K562 (cell line): Measurements from ENCODE around the gene MPP7. TPM values are rescaled to one million over a fixed set of nuclear protein-coding genes. Genes with fewer than 3 reads are reported as not detected.

Experiments used
- ATAC-seq: fragments of 200-7000 bp; cut with Tn5 transposase; 3 replicates; pipeline ENCODE4 v1.9.1; 2020; ENCODE audit warnings: moderate library complexity
- BruUV-seq: library from RNA; stranded (reverse); fragments of 400-500 nt; replicated peaks from 2 replicates; lab custom pipeline; 2021; lab: Mats Ljungman, UMichigan
- CTCF ChIA-PET: fragments of 300-600 bp; formaldehyde crosslinking; extraction: SDS; loops from one replicate; lab custom pipeline; 2021; ENCODE audit warnings: low intra/inter-chr PET ratio; lab: Yijun Ruan, JAX
- POLR2A ChIA-PET: fragments of 300-600, 350-650 bp; sonication (Branson Sonifier 250); formaldehyde crosslinking; extraction: SDS; loops from one replicate; lab custom pipeline; 2021; ENCODE audit warnings: antibody characterized with exemption, inconsistent platforms; lab: Yijun Ruan, JAX
- DNase-seq, 4 experiments: peaks; one replicate each; pipeline versions ENCODE4 v3.0.0 to v3.0.0-alpha.2; 2011 to 2018; ENCODE audit warnings: low spot score in 3 of 4, mixed read lengths in 3 of 4; ENCODE audit errors: extremely low read depth in 1 of 4
- FAIRE-seq: peaks from 2 replicates; lab custom pipeline; 2011; peaks lifted over from hg19 to GRCh38; lab: Jason Lieb, UNC
- H2AFZ ChIP-seq: 2 replicates; pipeline ENCODE4 v1.6.0; 2011; ENCODE audit warnings: low read depth, low read length, control low read depth, inconsistent platforms
- H3K27ac ChIP-seq: fragments of 200-600 bp; 3 replicates; pipeline ENCODE4 v1.8.0; 2011; ENCODE audit warnings: low read depth, mild to moderate bottlenecking, control low read depth, inconsistent platforms, low read length, moderate library complexity, mixed read lengths; ENCODE audit errors: extremely low read depth
- H3K27me3 ChIP-seq, 2 experiments: fragments of 300-600 bp in 1 of 2; 2 replicates in 1 of 2; 3 replicates in 1 of 2; pipeline versions ENCODE4 v1.6.0 to v1.8.0; 2011; ENCODE audit warnings: inconsistent platforms in 2 of 2, low read length in 2 of 2, mild to moderate bottlenecking in 1 of 2, mixed read lengths in 1 of 2, moderate library complexity in 1 of 2; ENCODE audit not compliant: control insufficient read depth in 2 of 2, insufficient read depth in 2 of 2
- H3K36me3 ChIP-seq: fragments of 300-600 bp; 3 replicates; pipeline ENCODE4 v1.8.0; 2011; ENCODE audit warnings: mild to moderate bottlenecking, low read length, inconsistent platforms; ENCODE audit not compliant: control insufficient read depth, insufficient read depth
- H3K4me1 ChIP-seq, 2 experiments: fragments of 200-600 bp in 1 of 2; replicated peaks in 1 of 2; 2 replicates in 1 of 2; 3 replicates in 1 of 2; pipeline versions ENCODE4 v1.5.1 to v1.8.0; 2011; ENCODE audit warnings: inconsistent platforms in 2 of 2, low read length in 2 of 2, mild to moderate bottlenecking in 1 of 2, mixed read lengths in 1 of 2, moderate library complexity in 1 of 2; ENCODE audit not compliant: control insufficient read depth in 2 of 2, insufficient read depth in 2 of 2
- H3K4me2 ChIP-seq: 2 replicates; pipeline ENCODE4 v1.6.1; 2011; ENCODE audit warnings: low read length, control low read depth, inconsistent platforms, mixed read lengths; ENCODE audit not compliant: insufficient read depth
- H3K4me3 ChIP-seq: fragments of 200-600 bp; sonication (generic), shearing (Covaris generic); 2 replicates; pipeline ENCODE4 v1.5.1; 2016; ENCODE audit warnings: control low read depth, inconsistent platforms
- H3K79me2 ChIP-seq: fragments of 200-600 bp; 3 replicates; pipeline ENCODE4 v1.8.0; 2011; ENCODE audit warnings: low read length, inconsistent platforms; ENCODE audit not compliant: control insufficient read depth, insufficient read depth
- H3K9ac ChIP-seq, 2 experiments: 2 replicates each; pipeline versions ENCODE4 v1.6.0 to v1.6.1; 2011; ENCODE audit warnings: low read depth in 2 of 2, low read length in 2 of 2, control low read depth in 1 of 2, inconsistent platforms in 1 of 2, mild to moderate bottlenecking in 1 of 2, mixed read lengths in 1 of 2; ENCODE audit not compliant: insufficient read depth in 1 of 2
- H3K9me1 ChIP-seq: one replicate; pipeline ENCODE4 v1.6.0; 2011; ENCODE audit warnings: inconsistent platforms, mild to moderate bottlenecking, low read length, moderate library complexity; ENCODE audit not compliant: control insufficient read depth, insufficient read depth
- H3K9me3 ChIP-seq: replicated peaks from 2 replicates; pipeline ENCODE4 v1.5.1; 2011; ENCODE audit warnings: low read depth, low read length, inconsistent platforms; ENCODE audit not compliant: control insufficient read depth, insufficient read depth
- H4K20me1 ChIP-seq: replicated peaks from 2 replicates; pipeline ENCODE4 v1.6.1; 2011; ENCODE audit warnings: low read length, inconsistent platforms, mixed read lengths; ENCODE audit not compliant: control insufficient read depth, insufficient read depth
- BACH1 ChIP-seq: fragments of 200-800 bp; sonication (Bioruptor generic); IDR thresholded peaks from 2 replicates; pipeline ENCODE4 v1.6.1; 2016; ENCODE audit warnings: missing genetic modification characterization, missing compliant biosample characterization
- BMI1 ChIP-seq: fragments of 150-350 bp; IDR thresholded peaks from 2 replicates; pipeline ENCODE4 v1.6.1; 2014; ENCODE audit warnings: low read length
- CTCF ChIP-seq, 3 experiments: IDR thresholded peaks in 2 of 3; conservative IDR thresholded peaks in 1 of 3; 2 replicates each; pipeline ENCODE4 v1.5.1; 2011 to 2012; ENCODE audit warnings: low read length in 3 of 3, mild to moderate bottlenecking in 3 of 3, control low read depth in 2 of 3, improper control_type of control experiment in 1 of 3, inconsistent platforms in 1 of 3, low read depth in 1 of 3, mixed read lengths in 1 of 3, moderate library complexity in 1 of 3; ENCODE audit not compliant: insufficient read depth in 2 of 3
- HNRNPK ChIP-seq: fragments of 200-400 bp; formaldehyde crosslinking; IDR thresholded peaks from one replicate; pipeline ENCODE4 v1.6.1; 2018; ENCODE audit warnings: mild to moderate bottlenecking, low read depth, low read length; ENCODE audit not compliant: poor library complexity, severe bottlenecking
- ILK ChIP-seq: fragments of 450-650 bp; IDR thresholded peaks from 2 replicates; pipeline ENCODE4 v1.6.1; 2016; ENCODE audit warnings: missing genetic modification characterization, low read depth, mild to moderate bottlenecking, missing compliant biosample characterization, moderate library complexity, borderline replicate concordance
- MCM2 ChIP-seq: fragments of 450-650 bp; IDR thresholded peaks from 2 replicates; pipeline ENCODE4 v1.6.1; 2017; ENCODE audit warnings: low read depth, mild to moderate bottlenecking
- NCOA1 ChIP-seq: fragments of 450-650 bp; IDR thresholded peaks from 2 replicates; pipeline ENCODE4 v1.6.1; 2016; ENCODE audit warnings: low read depth
- RFX1 ChIP-seq: fragments of 450-650 bp; IDR thresholded peaks from 2 replicates; pipeline ENCODE4 v1.6.1; 2016; ENCODE audit warnings: mild to moderate bottlenecking, moderate library complexity
- RREB1 ChIP-seq: fragments of 250-450 bp; sonication (Bioruptor Pico); IDR thresholded peaks from 2 replicates; pipeline ENCODE4 v1.4.0; 2020
- SRSF1 ChIP-seq: fragments of 200-400 bp; formaldehyde crosslinking; IDR thresholded peaks from 2 replicates; pipeline ENCODE4 v1.6.1; 2017; ENCODE audit warnings: mild to moderate bottlenecking, low read depth, low read length, moderate library complexity
- TAF15 ChIP-seq: fragments of 200-400 bp; formaldehyde crosslinking; IDR thresholded peaks from 2 replicates; pipeline ENCODE4 v1.6.1; 2017; ENCODE audit warnings: mild to moderate bottlenecking, low read depth, low read length, moderate library complexity
- ZNF263 ChIP-seq: sonication (generic); formaldehyde crosslinking; IDR thresholded peaks from 2 replicates; pipeline ENCODE4 v1.8.0; 2022; ENCODE audit warnings: mild to moderate bottlenecking, missing genetic modification reagents, borderline replicate concordance
- WGBS: fragments of 100-300 bp; shearing (Covaris generic); methylation state at CpG from one replicate; pipeline ENCODE4 v1.1.6; 2016; ENCODE audit warnings: low coverage, mixed read lengths; ENCODE audit not compliant: insufficient coverage; ENCODE audit errors: missing lambda C conversion rate; 5-methylcytosine and 5-hydroxymethylcytosine counted together
- in situ Hi-C: fragments of 300-500 bp; cut with MboI; formaldehyde crosslinking; loops from 4 replicates; pipeline ENCODE4 v1.15.0; 2018; ENCODE audit warnings: inconsistent platforms, mixed read lengths
- intact Hi-C: fragments of 100-400 bp; cut with micrococcal nuclease; formaldehyde crosslinking; loops from 2 replicates; pipeline ENCODE4 v1.14.2; 2022
- polyA plus RNA-seq, 8 experiments: library from polyadenylated mRNA; depleted of rRNA in 4 of 8; stranded (reverse) in 5 of 8; unstranded in 3 of 8; fragments of >200 nt; fragmentation: Nextera tagmentation in 2 of 8; fragmentation: Illumina TruSeq in 1 of 8; extraction: Ambion mirVana in 2 of 8; extraction: Trizol in 1 of 8; gene quantifications; 2 replicates each; pipeline versions ENCODE4 v1.2.1 to v1.2.3, GENCODE V29; 2011 to 2014; ENCODE audit warnings: inconsistent platforms in 1 of 8, missing spikeins in 1 of 8
- total RNA-seq, 7 experiments: library from RNA; depleted of rRNA in 6 of 7; stranded (reverse); fragments of >200 nt in 6 of 7; fragmentation: Illumina TruSeq in 2 of 7; extraction: Trizol in 2 of 7; gene quantifications; 2 replicates each; pipeline versions ENCODE4 v1.2.1 to v1.2.3, GENCODE V29; 2011 to 2021; ENCODE audit warnings: low replicate concordance in 1 of 7

Gene MPP7
- total and polyA plus RNA-seq, 9 of the 15 experiments (the other 6 are each of a cell fraction or from before 2014, with no cell fraction given) = 0.03 to 0.50 (median 0.23) TPM

- TF ChIP-seq HNRNPK = no peak
- TF ChIP-seq ZNF263 (CRISPR knock-in tag) = no peak
- no peak for TF ChIP-seq SRSF1
- no peak for TF ChIP-seq TAF15
- TF ChIP-seq RFX1 = no peak
- TF ChIP-seq ILK (tag) = no peak
These were observed 8.1 kb downstream of the MPP7 start (continued) for GRCh38 chr10:28294809-28295208.

- no peak overlapping the region for H3K9ac ChIP-seq
- intact Hi-C loops = no loop called here
- H3K9me3 ChIP-seq = no peaks in the 10 kb centered on the region
- DNase-seq = no peak
- no peaks in the 10 kb centered on the region for H3K36me3 ChIP-seq
- no peak overlapping the region for H3K27ac ChIP-seq
- no peak overlapping the region for H2AFZ ChIP-seq
- no peak for FAIRE-seq
- no TSS peak for BruUV-seq
- no peak overlapping the region for H3K4me2 ChIP-seq
- no peaks in the 10 kb centered on the region for H3K4me1 ChIP-seq
- H3K79me2 ChIP-seq = no peaks in the 10 kb centered on the region
- no peak for ATAC-seq
- in situ Hi-C loops = no loop called here
- H4K20me1 ChIP-seq = no peaks in the 10 kb centered on the region
- peaks cover 8 to 20% of the 10 kb centered on the region in 2 experiments; a peak in 3 of 5 replicates for H3K27me3 ChIP-seq
- ChIA-PET POLR2A (interaction anchor here (0.9 kb wide), 1 partner anchor 11 kb away, joined by 3 read pairs; no protein-coding TSS in a partner anchor), CTCF (no interaction called here)
- TF ChIP-seq BMI1 = no peak
- TF ChIP-seq MCM2 = no peak
- no peak for TF ChIP-seq NCOA1
- TF ChIP-seq CTCF (IDR thresholded peaks at IDR 0.05 in 2 of 3, conservative IDR thresholded peaks at IDR 0.05 in 1 of 3; ENCODE audit: insufficient read depth in 2 of 3, low read depth in 1 of 3, low read length in 3 of 3) = no peak
- TF ChIP-seq BACH1 = no peak
- TF ChIP-seq RREB1 (CRISPR knock-in tag) = no peak
- H3K4me3 ChIP-seq = no peak overlapping the region
- WGBS = 1% methylated on average over 8 of the region's 8 CpGs
- no peaks in the 10 kb centered on the region for H3K9me1 ChIP-seq
These were observed 8.7 kb downstream of the MPP7 start for GRCh38 chr10:28294169-28294532.
